Smooth muscle cell (in vitro differentiated cells): Measurements from ENCODE around the gene ANKLE1. TPM values are rescaled to one million over a fixed set of nuclear protein-coding genes. Genes with fewer than 3 reads are reported as not detected.

Experiments
- DNase-seq: peaks from one replicate; lab custom pipeline; 2025; ENCODE audit not compliant: unreplicated experiment; lab: John Stamatoyannopoulos, UW
- H2AFZ ChIP-seq: fragments of 200-600 bp; sonication (generic); 2 replicates; pipeline ENCODE4 v1.6.0; 2016; ENCODE audit warnings: antibody characterized with exemption, low read depth, mild to moderate bottlenecking
- H3F3A ChIP-seq: fragments of 200-600 bp; sonication (generic); 2 replicates; pipeline ENCODE4 v1.6.0; 2017; ENCODE audit warnings: antibody characterized with exemption, low read depth
- H3K27ac ChIP-seq: fragments of 200-600 bp; sonication (generic); 2 replicates; pipeline ENCODE4 v1.5.1; 2016; ENCODE audit warnings: low read depth, mild to moderate bottlenecking
- H3K27me3 ChIP-seq: fragments of 200-600 bp; sonication (generic); 2 replicates; pipeline ENCODE4 v1.6.1; 2016; ENCODE audit warnings: low read depth, mild to moderate bottlenecking
- H3K36me3 ChIP-seq: fragments of 200-600 bp; sonication (generic); 2 replicates; pipeline ENCODE4 v1.5.1; 2016; ENCODE audit warnings: low read depth
- H3K4me1 ChIP-seq: fragments of 200-600 bp; sonication (generic); 2 replicates; pipeline ENCODE4 v1.5.1; 2016; ENCODE audit warnings: low read depth
- H3K4me2 ChIP-seq: fragments of 200-600 bp; sonication (generic); 2 replicates; pipeline ENCODE4 v1.6.0; 2016; ENCODE audit warnings: mild to moderate bottlenecking
- H3K4me3 ChIP-seq: fragments of 200-600 bp; sonication (generic); 2 replicates; pipeline ENCODE4 v1.5.1; 2016; ENCODE audit warnings: mild to moderate bottlenecking
- H3K79me2 ChIP-seq: fragments of 200-600 bp; sonication (generic); 2 replicates; pipeline ENCODE4 v1.6.0; 2016; ENCODE audit warnings: low read depth, mild to moderate bottlenecking
- H3K9ac ChIP-seq: fragments of 200-600 bp; sonication (generic); 2 replicates; pipeline ENCODE4 v1.6.0; 2016; ENCODE audit warnings: low read depth
- H3K9me3 ChIP-seq: fragments of 200-600 bp; sonication (generic); replicated peaks from 2 replicates; pipeline ENCODE4 v1.5.1; 2016; ENCODE audit warnings: low read depth
- H4K20me1 ChIP-seq: fragments of 200-600 bp; sonication (generic); 2 replicates; pipeline ENCODE4 v1.6.0; 2016; ENCODE audit warnings: low read depth
- WGBS: methylation state at CpG from one replicate; pipeline ENCODE4 v1.1.7; 2016; ENCODE audit warnings: low lambda C conversion rate; 5-methylcytosine and 5-hydroxymethylcytosine counted together
- polyA plus RNA-seq: library from polyadenylated mRNA; unstranded; fragments of >200 nt; fragmentation: Nextera tagmentation; extraction: Ambion mirVana; gene quantifications from 2 replicates; pipeline ENCODE4 v1.2.1, GENCODE V29; 2016
- total RNA-seq: library from RNA; depleted of rRNA; stranded (reverse); fragments of >200 nt; gene quantifications from 2 replicates; pipeline ENCODE4 v1.2.3, GENCODE V29; 2014
- TF ChIP-seq, protein P1 (sequence below): fragments of 200-600 bp; sonication (generic); IDR thresholded peaks from 2 replicates; pipeline ENCODE4 v1.5.1; 2017; ENCODE audit warnings: borderline replicate concordance, mild to moderate bottlenecking, antibody characterized with exemption; ENCODE audit not compliant: insufficient read depth, poor library complexity, severe bottlenecking

The ANKLE1 gene
- total and polyA plus RNA-seq, 2 experiments from 2014 or later, result 0.36 to 0.61 TPM

DNA sequence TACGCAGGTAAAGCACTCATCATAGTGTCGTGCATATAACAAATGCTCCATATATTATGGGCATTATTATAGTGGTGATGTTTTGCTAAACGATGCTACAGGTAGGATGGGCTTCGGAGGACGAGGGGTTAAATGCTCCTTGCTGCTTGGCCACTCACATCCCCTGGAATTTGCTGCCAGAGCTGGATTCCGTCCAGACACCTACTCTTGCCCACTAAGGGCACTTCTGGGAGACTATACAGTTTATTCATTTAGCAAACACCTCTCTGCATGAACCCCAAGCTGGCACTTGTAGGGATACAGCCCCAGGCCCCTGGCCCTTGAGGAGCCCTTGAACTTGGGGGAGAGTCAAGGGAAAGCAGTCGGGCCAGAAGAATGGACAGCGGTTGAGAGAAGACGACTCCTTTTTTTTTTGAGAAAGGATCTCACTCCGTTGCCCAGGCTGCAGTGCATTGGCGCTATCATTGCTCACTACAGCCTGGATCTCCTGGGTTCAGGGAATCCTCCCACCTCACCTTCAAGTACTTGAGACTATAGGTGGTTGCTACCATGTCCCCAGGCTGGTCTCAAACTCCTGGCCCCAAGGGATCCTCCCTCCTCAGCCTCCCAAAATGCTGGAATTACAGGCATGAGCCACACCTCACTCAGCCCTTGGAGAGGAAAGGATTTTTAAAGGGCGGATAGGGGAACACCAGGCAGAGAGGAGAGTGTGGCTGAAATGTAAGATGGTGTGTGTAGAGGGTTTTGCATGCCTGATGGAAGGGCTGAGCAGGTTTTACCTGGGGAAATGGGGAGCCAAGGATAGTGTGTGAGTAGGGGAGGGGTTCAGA is 22.9 kb downstream of the ANKLE1 start:
- no peaks in the 10 kb centered on the region for H3K9me3 ChIP-seq
- DNase-seq, result no peak
- H3F3A ChIP-seq, result peaks cover 5% of the 10 kb centered on the region
- no peak overlapping the region for H3K9ac ChIP-seq
- no peak overlapping the region for H2AFZ ChIP-seq
- H3K27ac ChIP-seq, result peak overlapping the region; percentile 18
- H3K4me2 ChIP-seq, result peak overlapping the region; percentile 85
- peak overlapping the region; percentile 68 for H3K4me3 ChIP-seq
- H3K36me3 ChIP-seq, result no peaks in the 10 kb centered on the region
- peaks cover 8% of the 10 kb centered on the region for H3K4me1 ChIP-seq
- no peaks in the 10 kb centered on the region for H4K20me1 ChIP-seq
- H3K27me3 ChIP-seq, result no peaks in the 10 kb centered on the region
- peaks cover 2% of the 10 kb centered on the region for H3K79me2 ChIP-seq
- 80% methylated on average over 12 of the region's 12 CpGs for WGBS
- TF ChIP-seq, protein P1, sequence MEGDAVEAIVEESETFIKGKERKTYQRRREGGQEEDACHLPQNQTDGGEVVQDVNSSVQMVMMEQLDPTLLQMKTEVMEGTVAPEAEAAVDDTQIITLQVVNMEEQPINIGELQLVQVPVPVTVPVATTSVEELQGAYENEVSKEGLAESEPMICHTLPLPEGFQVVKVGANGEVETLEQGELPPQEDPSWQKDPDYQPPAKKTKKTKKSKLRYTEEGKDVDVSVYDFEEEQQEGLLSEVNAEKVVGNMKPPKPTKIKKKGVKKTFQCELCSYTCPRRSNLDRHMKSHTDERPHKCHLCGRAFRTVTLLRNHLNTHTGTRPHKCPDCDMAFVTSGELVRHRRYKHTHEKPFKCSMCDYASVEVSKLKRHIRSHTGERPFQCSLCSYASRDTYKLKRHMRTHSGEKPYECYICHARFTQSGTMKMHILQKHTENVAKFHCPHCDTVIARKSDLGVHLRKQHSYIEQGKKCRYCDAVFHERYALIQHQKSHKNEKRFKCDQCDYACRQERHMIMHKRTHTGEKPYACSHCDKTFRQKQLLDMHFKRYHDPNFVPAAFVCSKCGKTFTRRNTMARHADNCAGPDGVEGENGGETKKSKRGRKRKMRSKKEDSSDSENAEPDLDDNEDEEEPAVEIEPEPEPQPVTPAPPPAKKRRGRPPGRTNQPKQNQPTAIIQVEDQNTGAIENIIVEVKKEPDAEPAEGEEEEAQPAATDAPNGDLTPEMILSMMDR, result no peak

DNA sequence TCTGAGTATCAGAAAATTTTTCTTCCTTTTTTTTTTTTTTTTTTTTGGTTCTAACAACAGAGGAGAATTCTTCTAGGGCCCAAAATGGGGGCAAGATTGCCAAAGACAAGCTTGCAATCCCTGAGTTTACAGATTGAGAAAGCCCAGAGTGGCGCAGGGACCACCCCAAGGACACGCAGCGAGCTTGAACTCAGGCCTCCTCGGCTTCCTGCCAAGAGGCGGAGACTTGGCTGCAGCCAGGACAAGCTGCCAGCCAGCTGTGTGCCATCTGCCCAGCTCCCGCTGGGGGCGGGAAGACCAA is 23.5 kb downstream of the ANKLE1 start:
- Histone ChIP-seq H3K4me3 (peak overlapping the region; percentile 68), H3K9me3 (no peaks in the 10 kb centered on the region)
- WGBS, result 12% methylated on average over 7 of the region's 7 CpGs

DNA sequence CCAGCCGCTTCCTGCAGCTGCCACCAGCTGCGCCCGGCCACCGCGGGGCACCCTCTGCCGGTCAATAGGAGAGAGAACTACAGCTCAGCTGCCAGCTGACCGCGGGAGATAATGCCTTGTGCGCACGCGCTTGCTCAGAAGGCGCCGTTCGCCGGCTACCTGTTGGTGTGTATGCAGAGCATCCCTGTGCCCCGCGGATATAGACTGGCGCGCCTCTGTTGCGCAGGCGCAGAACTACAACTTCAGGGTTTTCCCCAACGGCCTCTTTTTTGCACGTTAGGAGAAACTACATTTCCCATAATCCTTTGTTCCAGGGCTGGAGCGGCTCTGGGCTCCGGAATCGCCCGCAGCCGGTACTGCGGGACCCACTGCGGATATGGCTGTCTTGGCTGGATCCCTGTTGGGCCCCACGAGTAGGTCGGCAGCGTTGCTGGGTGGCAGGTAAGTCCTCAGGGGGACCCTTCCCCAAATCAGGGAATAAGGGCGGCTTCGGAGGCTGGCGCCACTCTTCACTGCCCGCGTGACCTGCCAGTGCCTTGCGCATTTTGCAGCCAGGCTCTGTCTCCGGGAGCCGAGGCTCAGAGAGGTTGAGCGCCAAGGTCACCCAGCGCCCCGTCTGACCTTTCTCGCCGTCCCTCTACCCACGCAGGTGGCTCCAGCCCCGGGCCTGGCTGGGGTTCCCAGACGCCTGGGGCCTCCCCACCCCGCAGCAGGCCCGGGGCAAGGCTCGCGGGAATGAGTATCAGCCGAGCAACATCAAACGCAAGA is 24.0 kb downstream of the ANKLE1 start, which contains the start of gene MRPL34:
Gene MRPL34 (plus strand): TSS at position 356 of the 768 bp plus-strand sequence. CDS start 21 bp downstream, at position 377.
- Histone ChIP-seq H3K79me2 (peaks cover 13% of the 10 kb centered on the region), H3K36me3 (no peaks in the 10 kb centered on the region), H3K4me2 (peak within 1 kb of the TSS; percentile 85), H3K9me3 (no peaks in the 10 kb centered on the region), H3K9ac (peak within 1 kb of the TSS; percentile 40), H3K27ac (peak within 1 kb of the TSS; percentile 57), H3F3A (peaks cover 5% of the 10 kb centered on the region), H3K27me3 (no peaks in the 10 kb centered on the region), H4K20me1 (peaks cover 4% of the 10 kb centered on the region), H3K4me1 (peaks cover 17% of the 10 kb centered on the region), H3K4me3 (peak within 1 kb of the TSS; percentile 68), H2AFZ (peak within 1 kb of the TSS; percentile 84)
- TF ChIP-seq, protein P1, result peak; percentile 58
- DNase-seq, result peak; percentile 85
- WGBS, result under 1% methylated on average over 55 of the region's 55 CpGs

More for the DNA sequence above, 23.5 kb downstream of the ANKLE1 start:
- Histone ChIP-seq H4K20me1 (peaks cover 2% of the 10 kb centered on the region), H3K27ac (no peak overlapping the region), H3K4me2 (peak overlapping the region; percentile 85), H3F3A (peaks cover 5% of the 10 kb centered on the region), H3K4me1 (peaks cover 12% of the 10 kb centered on the region), H3K9ac (no peak overlapping the region), H3K27me3 (no peaks in the 10 kb centered on the region), H3K79me2 (peaks cover 8% of the 10 kb centered on the region), H2AFZ (no peak overlapping the region), H3K36me3 (no peaks in the 10 kb centered on the region)
- no peak for DNase-seq
- TF ChIP-seq, protein P1, result no peak
